Thyroid gland (tissue), 4 donors: ENCODE measurements around the gene SGPP2. TPM values are rescaled to one million over a fixed set of nuclear protein-coding genes. Genes with fewer than 3 reads are reported as not detected.

ENCODE experiments used
- DNase-seq, 2 donors: peaks; one replicate each; pipeline ENCODE4 v3.0.0-alpha.2; 2019
- H3K27ac ChIP-seq, 3 donors: fragments of 200-600 bp; sonication (generic); 1 replicate in 2 of 3; 2 replicates in 1 of 3; pipeline ENCODE4 v1.5.1; 2016 to 2019; ENCODE audit warnings: mild to moderate bottlenecking in 1 of 3, moderate library complexity in 1 of 3
- H3K27me3 ChIP-seq: fragments of 200-600 bp; sonication (generic); one replicate; pipeline ENCODE4 v1.5.1; 2019
- H3K36me3 ChIP-seq, 2 donors: fragments of 200-600 bp; sonication (generic); one replicate each; pipeline ENCODE4 v1.5.1; 2016 to 2019
- H3K4me1 ChIP-seq, 2 donors: fragments of 200-600 bp; sonication (generic); one replicate each; pipeline ENCODE4 v1.5.1; 2017 to 2019
- H3K4me3 ChIP-seq, 3 donors: fragments of 200-600 bp; sonication (generic); replicated peaks in 1 of 3; 1 replicate in 2 of 3; 2 replicates in 1 of 3; pipeline ENCODE4 v1.5.1; 2016; ENCODE audit warnings: mild to moderate bottlenecking in 1 of 3
- H3K9me3 ChIP-seq: fragments of 200-600 bp; sonication (generic); one replicate; pipeline ENCODE4 v1.5.1; 2017
- CTCF ChIP-seq, 6 experiments: fragments of 200-600 bp in 3 of 6; fragments of 450-650 bp in 3 of 6; sonication (generic) in 3 of 6; IDR thresholded peaks; one replicate each; pipeline ENCODE4 v1.5.1; 2016 to 2019; ENCODE audit warnings: antibody characterized with exemption in 6 of 6, mild to moderate bottlenecking in 2 of 6, inconsistent platforms in 1 of 6, moderate library complexity in 1 of 6
- POLR2A ChIP-seq, 2 donors: fragments of 450-650 bp; IDR thresholded peaks; one replicate each; pipeline ENCODE4 v1.6.1; 2017; ENCODE audit warnings: antibody characterized with exemption in 2 of 2, mild to moderate bottlenecking in 2 of 2, moderate library complexity in 1 of 2
- WGBS, 2 donors: methylation state at CpG; one replicate each; pipeline ENCODE4 v1.1.5; 2017; 5-methylcytosine and 5-hydroxymethylcytosine counted together
- intact Hi-C: fragments of 100-400 bp; cut with DNase I; formaldehyde crosslinking; loops from one replicate; pipeline ENCODE4 v1.15.1; 2023
- total RNA-seq, 4 donors: library from RNA; depleted of rRNA; stranded (reverse); fragments of >200 nt; gene quantifications; one replicate each; pipeline ENCODE4 v1.2.3, GENCODE V29; 2016

SGPP2 gene
- total RNA-seq, 4 donors from 2014 or later: 33.7 to 53.7 (median 46.6) TPM

GRCh38 chr2:222439692-222440091 lies 15.3 kb downstream of the SGPP2 start:
- peaks cover 24 to 39% of the 10 kb centered on the region in 2 donors for H3K4me1 ChIP-seq

GRCh38 chr2:222440673-222441422 lies 16.5 kb downstream of the SGPP2 start:
- TF ChIP-seq POLR2A (IDR thresholded peaks at IDR 0.05) (no peak), CTCF (IDR thresholded peaks at IDR 0.05) (no peak)
- Histone ChIP-seq H3K36me3 (no peaks in the 10 kb centered on the region), H3K4me1 (peaks cover 35 to 48% of the 10 kb centered on the region in 2 donors), H3K4me3 (no peak overlapping the region), H3K9me3 (no peaks in the 10 kb centered on the region), H3K27me3 (no peaks in the 10 kb centered on the region), H3K27ac (peak overlapping the region; percentile 29 to 54 (median 52))
- DNase-seq: peak; percentile 35 to 41
- WGBS, 2 donors: 21 to 35% methylated on average over 3 to 4 of the region's 4 CpGs
- intact Hi-C loops: no loop called here

More at GRCh38 chr2:222439692-222440091, 15.3 kb downstream of the SGPP2 start:
- H3K27ac ChIP-seq: peak overlapping the region in 1 of 3 donors; percentile 52
- TF ChIP-seq POLR2A (IDR thresholded peaks at IDR 0.05) (no peak), CTCF (IDR thresholded peaks at IDR 0.05) (no peak)
- no peak for DNase-seq
- 96 to 98% methylated on average over 1 of the region's 1 CpG for WGBS, 2 donors
- no peak overlapping the region for H3K4me3 ChIP-seq
- intact Hi-C loops: no loop called here
- H3K27me3 ChIP-seq: no peaks in the 10 kb centered on the region
- H3K9me3 ChIP-seq: no peaks in the 10 kb centered on the region
- H3K36me3 ChIP-seq: no peaks in the 10 kb centered on the region

GRCh38 chr2:222442665-222443064 lies 18.3 kb downstream of the SGPP2 start:
- peaks cover 35 to 48% of the 10 kb centered on the region in 2 donors for H3K4me1 ChIP-seq
- H3K27me3 ChIP-seq: no peaks in the 10 kb centered on the region
- H3K36me3 ChIP-seq: no peaks in the 10 kb centered on the region
- DNase-seq: no peak
- intact Hi-C loops: no loop called here
- H3K27ac ChIP-seq: peak overlapping the region; percentile 46 to 59 (median 57)
- TF ChIP-seq CTCF (IDR thresholded peaks at IDR 0.05) (no peak), POLR2A (IDR thresholded peaks at IDR 0.05) (no peak)
- no peak overlapping the region for H3K4me3 ChIP-seq
- no peaks in the 10 kb centered on the region for H3K9me3 ChIP-seq
- WGBS, 2 donors: 72 to 74% methylated on average over 5 of the region's 5 CpGs

- Histone ChIP-seq H3K27me3 (no peaks in the 10 kb centered on the region), H3K4me1 (peaks cover 39 to 46% of the 10 kb centered on the region in 2 donors), H3K4me3 (no peak overlapping the region), H3K36me3 (no peaks in the 10 kb centered on the region), H3K27ac (peak overlapping the region in 2 of 3 donors; percentile 57 to 66), H3K9me3 (no peaks in the 10 kb centered on the region)
- intact Hi-C loops: no loop called here
- 88 to 95% methylated on average over 1 of the region's 1 CpG for WGBS, 2 donors
- no peak for TF ChIP-seq CTCF (IDR thresholded peaks at IDR 0.05)
- TF ChIP-seq POLR2A (IDR thresholded peaks at IDR 0.05): no peak
- no peak for DNase-seq
These were observed 20.9 kb downstream of the SGPP2 start for GRCh38 chr2:222445227-222445626.

- intact Hi-C loops: no loop called here
- no peaks in the 10 kb centered on the region for H3K9me3 ChIP-seq
- H3K36me3 ChIP-seq: no peaks in the 10 kb centered on the region
- DNase-seq: no peak
- H3K4me3 ChIP-seq: no peak overlapping the region
- peaks cover 32 to 44% of the 10 kb centered on the region in 2 donors for H3K4me1 ChIP-seq
- WGBS, 2 donors: 91 to 94% methylated on average over 3 of the region's 3 CpGs
- no peaks in the 10 kb centered on the region for H3K27me3 ChIP-seq
- TF ChIP-seq CTCF (IDR thresholded peaks at IDR 0.05): no peak
- TF ChIP-seq POLR2A (IDR thresholded peaks at IDR 0.05): no peak
- no peak overlapping the region for H3K27ac ChIP-seq
These were observed 22.8 kb downstream of the SGPP2 start for GRCh38 chr2:222447131-222447530.
